OCI-LY7 (cell line): ENCODE results near the gene PDIA6.

Source experiments
- EZH2phosphoT487 ChIP-seq: fragments of 200-600 bp; sonication (generic); IDR thresholded peaks from 2 replicates; pipeline ENCODE4 v1.6.1; 2018; ENCODE audit warnings: low read depth, borderline replicate concordance, mild to moderate bottlenecking, mixed run types, antibody characterized with exemption, low read length, moderate library complexity, mixed read lengths
- TF ChIP-seq, protein P1 (sequence below): fragments of 200-600 bp; sonication (generic); conservative IDR thresholded peaks from 2 replicates; pipeline ENCODE4 v1.5.1; 2014; ENCODE audit warnings: mild to moderate bottlenecking, antibody characterized with exemption, low read length, moderate library complexity, mixed read lengths

DNA sequence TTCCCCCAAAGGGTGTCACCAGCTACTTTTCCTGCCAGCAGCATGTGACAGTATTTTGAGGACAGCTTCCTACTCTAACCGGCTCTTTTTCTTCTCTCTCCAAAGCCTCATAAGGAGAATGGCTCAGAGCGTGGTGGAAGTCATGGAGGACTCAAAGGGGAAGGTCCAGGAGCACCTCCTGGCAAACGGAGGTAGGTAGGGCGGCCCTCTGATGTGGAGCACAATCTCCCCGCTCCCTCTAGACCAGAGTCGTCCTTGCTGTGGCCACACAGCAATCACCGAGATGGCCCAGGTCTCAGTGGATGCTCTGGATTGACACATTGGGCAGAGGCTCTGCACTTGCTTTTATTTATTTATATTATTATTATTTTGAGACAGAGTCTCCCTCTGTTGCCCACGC, 58.7 kb downstream of the PDIA6 start:
- TF ChIP-seq, protein P1, sequence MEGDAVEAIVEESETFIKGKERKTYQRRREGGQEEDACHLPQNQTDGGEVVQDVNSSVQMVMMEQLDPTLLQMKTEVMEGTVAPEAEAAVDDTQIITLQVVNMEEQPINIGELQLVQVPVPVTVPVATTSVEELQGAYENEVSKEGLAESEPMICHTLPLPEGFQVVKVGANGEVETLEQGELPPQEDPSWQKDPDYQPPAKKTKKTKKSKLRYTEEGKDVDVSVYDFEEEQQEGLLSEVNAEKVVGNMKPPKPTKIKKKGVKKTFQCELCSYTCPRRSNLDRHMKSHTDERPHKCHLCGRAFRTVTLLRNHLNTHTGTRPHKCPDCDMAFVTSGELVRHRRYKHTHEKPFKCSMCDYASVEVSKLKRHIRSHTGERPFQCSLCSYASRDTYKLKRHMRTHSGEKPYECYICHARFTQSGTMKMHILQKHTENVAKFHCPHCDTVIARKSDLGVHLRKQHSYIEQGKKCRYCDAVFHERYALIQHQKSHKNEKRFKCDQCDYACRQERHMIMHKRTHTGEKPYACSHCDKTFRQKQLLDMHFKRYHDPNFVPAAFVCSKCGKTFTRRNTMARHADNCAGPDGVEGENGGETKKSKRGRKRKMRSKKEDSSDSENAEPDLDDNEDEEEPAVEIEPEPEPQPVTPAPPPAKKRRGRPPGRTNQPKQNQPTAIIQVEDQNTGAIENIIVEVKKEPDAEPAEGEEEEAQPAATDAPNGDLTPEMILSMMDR: no peak
- no peak for TF ChIP-seq EZH2phosphoT487
